GM21423 (cell line): ENCODE results near the gene DIS3L2.

ENCODE experiments used
- ATAC-seq: cut with Tn5 transposase; IDR thresholded peaks from one replicate; pipeline ENCODE4 v1.9.1; 2021; ENCODE audit warnings: mild to moderate bottlenecking, moderate library complexity; ENCODE audit not compliant: unreplicated experiment

DIS3L2 gene

GRCh38 chr2:232225429-232225828 lies 263.9 kb downstream of the DIS3L2 start:
- ATAC-seq, result no peak

- no peak for ATAC-seq
These were observed 264.4 kb downstream of the DIS3L2 start for GRCh38 chr2:232225895-232226294.

DNA sequence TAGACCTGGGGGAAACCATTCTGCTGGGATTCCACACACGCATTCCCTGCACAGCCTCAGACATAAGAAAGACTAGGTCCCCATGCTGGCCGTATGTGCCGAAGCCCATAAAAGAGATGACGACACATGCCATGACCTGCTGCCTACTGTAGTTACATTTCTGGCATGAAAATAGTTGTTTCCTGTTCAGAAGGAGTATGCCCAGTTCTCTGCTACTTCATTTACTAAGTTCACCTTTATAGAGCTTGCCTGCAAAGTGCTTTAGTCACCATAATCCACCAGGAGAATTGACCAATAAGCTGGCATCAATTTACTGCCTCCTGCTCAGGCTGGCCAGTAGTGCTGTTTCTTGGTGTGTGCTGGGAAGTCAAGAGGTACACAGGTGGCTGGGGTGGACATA lies 266.8 kb downstream of the DIS3L2 start:
- no peak for ATAC-seq

DNA sequence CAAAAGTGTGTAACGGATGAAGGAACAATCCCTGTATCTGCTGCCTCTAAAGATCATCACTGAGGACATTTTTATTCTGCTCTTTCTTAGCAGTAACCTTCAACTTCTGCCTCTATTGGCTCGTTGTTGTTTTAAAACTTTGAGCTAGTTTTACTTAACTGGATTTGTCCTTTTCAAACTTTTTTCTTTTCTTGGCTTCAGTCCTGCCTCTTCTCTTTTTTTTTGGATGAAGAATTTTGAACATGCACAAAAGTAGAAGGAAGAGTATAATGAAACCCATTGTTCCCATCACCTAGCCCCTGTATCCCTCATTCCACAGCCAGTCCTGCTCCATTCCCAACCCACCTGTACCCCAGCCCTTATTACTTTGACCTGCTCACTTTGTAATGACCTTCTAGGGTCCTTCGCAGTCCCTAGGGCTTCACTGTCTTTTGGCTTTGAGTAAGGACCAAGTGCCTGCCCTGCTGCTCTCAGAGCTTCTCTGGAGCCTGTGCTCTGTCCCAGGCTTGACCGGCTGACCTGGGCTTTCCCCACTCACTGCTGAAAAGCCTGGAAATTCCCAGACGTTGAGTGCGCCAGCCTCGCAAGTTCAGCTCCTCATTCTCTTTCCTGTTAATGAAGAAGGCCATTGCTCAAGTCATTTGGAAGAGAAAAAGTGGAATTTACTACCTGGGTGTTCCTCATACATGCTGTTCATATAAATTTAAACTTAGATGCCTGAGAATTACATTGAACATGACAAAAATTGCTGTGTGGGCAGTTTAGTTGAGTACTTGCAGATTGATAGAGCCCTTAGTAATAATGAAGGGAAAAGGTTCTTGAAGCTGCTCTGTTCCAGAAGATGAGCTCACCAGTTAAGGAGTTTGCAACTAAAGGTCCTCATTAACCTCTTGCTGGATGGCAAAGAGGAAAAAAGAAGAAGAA lies 267.7 kb downstream of the DIS3L2 start:
- no peak for ATAC-seq

GRCh38 chr2:232229911-232230310 lies 268.4 kb downstream of the DIS3L2 start:
- no peak for ATAC-seq

DNA sequence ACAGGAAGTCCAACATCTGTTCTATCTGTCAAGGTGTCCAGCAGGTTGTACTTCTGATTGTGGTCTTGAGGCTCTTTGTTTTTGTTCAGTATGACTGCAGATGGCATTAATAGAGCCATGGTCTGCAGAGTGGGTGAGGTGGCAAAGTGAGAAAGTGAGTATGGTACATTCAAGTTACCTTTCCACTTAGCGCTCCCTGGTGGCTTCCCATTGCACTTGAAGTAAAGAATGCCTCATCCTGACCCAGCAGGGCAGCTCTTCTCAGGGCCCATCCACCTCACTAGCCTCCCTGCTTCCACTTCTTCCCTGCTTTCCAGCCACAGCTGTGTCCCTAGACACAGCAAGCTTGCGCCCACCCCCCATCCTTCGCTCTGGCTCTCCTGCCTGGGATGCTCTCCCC lies 269.0 kb downstream of the DIS3L2 start:
- no peak for ATAC-seq

- no peak for ATAC-seq
These were observed 270.0 kb downstream of the DIS3L2 start for GRCh38 chr2:232231554-232231953.

DNA sequence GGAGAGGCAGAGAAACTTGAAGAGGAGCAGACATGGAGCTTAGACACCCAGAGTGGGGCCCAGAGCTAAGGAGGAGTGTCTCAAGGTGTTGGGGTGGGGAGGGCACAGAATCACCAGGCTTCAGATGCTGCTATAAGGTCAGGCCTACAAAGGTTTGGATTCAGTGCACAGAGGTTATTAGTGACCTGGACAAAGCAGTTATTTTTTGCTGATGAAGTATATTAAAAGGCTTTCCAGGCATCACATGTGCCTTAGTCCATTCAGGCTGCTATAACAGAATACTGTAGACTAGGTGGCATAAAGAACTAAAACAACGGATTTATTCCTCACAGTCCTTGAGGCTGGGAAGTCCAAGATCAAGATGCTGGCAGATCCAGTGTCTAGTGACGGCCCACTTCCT lies 271.4 kb downstream of the DIS3L2 start:
- no peak for ATAC-seq

DNA sequence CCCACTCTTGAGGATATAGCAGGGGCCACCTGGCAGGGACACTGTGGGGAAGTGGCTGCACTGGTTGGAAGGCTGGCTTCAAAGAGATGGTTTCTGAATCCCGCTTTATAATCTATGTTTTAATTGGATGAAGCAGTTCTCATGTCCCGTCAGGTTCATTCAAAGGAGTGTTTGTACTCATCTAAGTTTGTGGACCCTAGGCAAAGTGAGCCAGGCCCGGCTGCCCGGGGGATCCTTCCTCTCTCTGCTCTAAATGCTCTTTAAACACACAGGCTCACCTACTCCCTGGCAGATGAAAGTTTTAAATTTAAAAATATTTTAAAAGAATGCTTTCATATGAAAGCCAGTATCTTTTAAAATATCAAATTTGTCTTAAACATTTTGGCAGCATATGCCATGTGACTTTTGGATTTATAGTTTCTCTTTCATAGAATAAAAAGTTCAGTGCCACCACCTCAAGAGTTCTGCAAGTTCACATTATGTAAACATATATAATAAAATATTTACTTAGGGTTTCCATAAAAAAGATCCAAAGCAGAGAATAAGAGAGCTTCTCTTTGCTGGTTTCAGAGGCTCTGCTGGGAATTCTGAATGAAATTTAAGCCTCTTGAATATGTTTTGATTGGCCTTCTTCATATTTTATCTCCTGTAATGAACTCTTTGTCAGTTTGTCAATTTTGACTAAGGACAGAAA lies 273.6 kb downstream of the DIS3L2 start:
- ATAC-seq, result no peak

GRCh38 chr2:232235716-232236115 lies 274.2 kb downstream of the DIS3L2 start:
- ATAC-seq, result no peak

GRCh38 chr2:232236200-232236599 lies 274.7 kb downstream of the DIS3L2 start:
- ATAC-seq, result no peak

GRCh38 chr2:232237464-232237863 lies 276.0 kb downstream of the DIS3L2 start:
- ATAC-seq, result no peak

GRCh38 chr2:232238108-232238507 lies 276.6 kb downstream of the DIS3L2 start:
- ATAC-seq, result no peak

DNA sequence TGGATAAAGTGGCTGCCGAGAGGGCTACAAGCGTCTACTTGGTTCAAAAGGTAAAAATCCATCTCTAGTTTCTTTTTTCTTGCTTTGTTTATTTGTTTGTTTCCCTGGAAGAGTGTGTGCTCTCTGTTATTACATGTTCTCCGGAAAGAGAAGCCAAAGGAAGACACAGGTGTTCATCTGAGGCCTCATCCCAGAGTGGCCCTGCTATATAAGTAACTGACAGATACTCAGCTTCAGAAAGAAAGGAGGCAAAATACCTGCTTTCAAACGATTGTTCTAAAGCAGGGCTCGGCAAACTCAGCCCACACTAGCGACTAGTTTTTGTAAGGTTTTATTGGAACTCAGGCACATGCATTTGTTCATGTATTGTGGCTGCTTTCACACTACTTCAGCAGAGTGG lies 277.1 kb downstream of the DIS3L2 start:
- ATAC-seq, result no peak

DNA sequence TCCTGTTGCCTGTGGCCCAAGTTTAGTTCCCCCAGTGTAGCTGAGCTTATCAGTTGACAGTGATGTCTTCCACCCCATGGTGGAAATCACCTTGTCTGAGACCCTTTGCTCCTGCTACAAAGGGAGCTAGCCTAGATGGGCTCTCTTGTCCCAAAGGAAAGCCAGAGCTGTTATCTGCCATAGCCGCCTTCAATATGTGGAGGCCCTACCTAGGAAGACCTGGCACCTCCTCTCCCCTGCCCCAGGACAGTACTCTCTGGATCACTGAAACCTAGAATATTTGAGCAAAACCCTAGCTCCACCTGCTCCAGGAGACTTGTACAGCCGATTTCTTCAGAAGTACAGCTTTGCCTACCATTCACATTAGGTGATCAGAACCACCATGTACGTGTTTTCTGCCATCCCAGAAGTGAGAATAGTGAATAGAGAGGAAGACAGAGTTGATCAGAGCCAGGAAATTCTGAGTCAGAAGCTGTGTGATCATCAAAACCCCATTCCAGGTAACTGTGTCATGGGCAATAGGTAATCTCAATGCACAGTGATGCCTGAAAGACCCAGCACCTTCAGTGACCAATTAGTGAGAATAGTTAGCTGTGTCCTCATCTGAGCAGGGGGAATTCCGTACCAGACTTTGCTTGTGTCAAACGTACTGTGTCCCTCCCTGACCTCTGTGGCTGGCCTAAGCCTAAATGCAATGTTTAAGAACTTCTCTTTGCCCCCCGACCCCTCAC lies 278.6 kb downstream of the DIS3L2 start:
- ATAC-seq, result no peak

- ATAC-seq, result no peak
These were observed 279.4 kb downstream of the DIS3L2 start for GRCh38 chr2:232240906-232241305.

- no peak for ATAC-seq
These were observed 280.8 kb downstream of the DIS3L2 start for GRCh38 chr2:232242316-232242715.

DNA sequence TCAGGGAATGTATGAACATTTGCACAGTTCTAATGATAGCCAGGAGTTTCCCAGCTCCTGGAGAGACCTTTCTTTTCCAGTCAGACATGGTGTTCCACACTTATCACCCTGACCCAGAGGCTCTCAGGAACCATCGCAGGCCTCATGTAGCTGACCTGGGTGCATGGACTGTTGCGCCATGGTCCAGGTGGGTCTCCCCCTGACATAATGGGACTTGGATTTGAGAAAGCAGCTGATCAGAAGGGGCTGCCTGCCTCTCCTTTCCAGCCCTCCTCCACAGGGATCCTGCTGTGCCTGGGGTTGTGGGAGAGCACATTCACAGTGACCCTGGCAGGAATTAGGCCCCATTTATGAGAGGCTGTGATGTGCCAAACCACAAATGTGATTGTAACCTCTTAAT lies 283.6 kb downstream of the DIS3L2 start:
- no peak for ATAC-seq

- no peak for ATAC-seq
These were observed 284.7 kb downstream of the DIS3L2 start for GRCh38 chr2:232246245-232246644.

DNA sequence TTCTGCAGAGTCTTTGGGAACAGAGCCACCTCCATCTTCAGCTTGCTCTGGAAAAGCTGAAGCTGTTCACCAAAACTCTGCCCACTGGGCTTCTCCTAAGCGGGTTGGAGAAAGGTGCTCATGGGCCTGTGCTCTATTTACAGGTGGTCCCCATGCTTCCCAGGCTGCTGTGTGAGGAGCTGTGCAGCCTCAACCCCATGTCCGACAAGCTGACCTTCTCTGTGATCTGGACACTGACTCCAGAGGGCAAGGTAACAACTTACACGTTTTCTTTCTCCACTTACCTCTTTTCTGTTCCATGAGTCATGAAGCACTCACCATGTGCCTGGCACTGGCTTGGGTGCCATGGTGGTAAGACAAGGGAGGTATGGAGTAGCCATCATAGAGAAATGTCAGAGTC lies 287.6 kb downstream of the DIS3L2 start:
- ATAC-seq, result no peak
